Ishikawa (cell line): ENCODE data around the gene CTNND2.
A peak's percentile ranks its signal among the peaks of the same experiment; 100 is the strongest.

Source experiments
- CEBPB ChIP-seq: IDR thresholded peaks from 2 replicates; pipeline ENCODE4 v1.6.1; 2012
- CREB1 ChIP-seq: IDR thresholded peaks from 2 replicates; pipeline ENCODE4 v1.6.1; 2012; ENCODE audit warnings: low read depth
- EGR1 ChIP-seq: IDR thresholded peaks from 2 replicates; pipeline ENCODE4 v1.6.1; 2012
- EP300 ChIP-seq: IDR thresholded peaks from 2 replicates; pipeline ENCODE4 v1.6.1; 2012; ENCODE audit warnings: borderline replicate concordance
- FOXM1 ChIP-seq: IDR thresholded peaks from 2 replicates; pipeline ENCODE4 v1.6.1; 2012; ENCODE audit warnings: low read depth, borderline replicate concordance
- MAX ChIP-seq: IDR thresholded peaks from 2 replicates; pipeline ENCODE4 v1.6.1; 2012
- NFIC ChIP-seq: IDR thresholded peaks from 2 replicates; pipeline ENCODE4 v1.6.1; 2012
- RAD21 ChIP-seq: IDR thresholded peaks from 2 replicates; pipeline ENCODE4 v1.6.1; 2012; ENCODE audit warnings: low read depth
- REST ChIP-seq: IDR thresholded peaks from 2 replicates; pipeline ENCODE4 v1.6.1; 2012; ENCODE audit warnings: low read depth, mild to moderate bottlenecking
- TAF1 ChIP-seq: IDR thresholded peaks from 2 replicates; pipeline ENCODE4 v1.6.1; 2012; ENCODE audit warnings: low read depth, mild to moderate bottlenecking
- TCF12 ChIP-seq: IDR thresholded peaks from 2 replicates; pipeline ENCODE4 v1.6.1; 2012; ENCODE audit warnings: low read depth
- TEAD4 ChIP-seq: IDR thresholded peaks from 2 replicates; pipeline ENCODE4 v1.6.1; 2012
- USF1 ChIP-seq: IDR thresholded peaks from 2 replicates; pipeline ENCODE4 v1.6.1; 2012
- YY1 ChIP-seq: IDR thresholded peaks from 2 replicates; pipeline ENCODE4 v1.6.1; 2012; ENCODE audit warnings: low read depth
- ZBTB7A ChIP-seq: IDR thresholded peaks from 2 replicates; pipeline ENCODE4 v1.6.1; 2012; ENCODE audit warnings: low read depth

Gene CTNND2

GRCh38 chr5:11069041-11069440, 835.2 kb downstream of the CTNND2 start:
- TF ChIP-seq RAD21 (no peak), NFIC (no peak), EGR1 (no peak), REST (no peak), CREB1 (no peak), TEAD4 (no peak), TCF12 (no peak), YY1 (no peak), USF1 (no peak), FOXM1 (no peak), CEBPB (no peak), TAF1 (no peak), ZBTB7A (no peak), EP300 (no peak), MAX (no peak)

- TF ChIP-seq TEAD4, result no peak
- no peak for TF ChIP-seq RAD21
- TF ChIP-seq REST, result no peak
- TF ChIP-seq MAX, result no peak
- TF ChIP-seq FOXM1, result no peak
- no peak for TF ChIP-seq TAF1
- no peak for TF ChIP-seq CEBPB
- no peak for TF ChIP-seq CREB1
- TF ChIP-seq YY1, result no peak
- no peak for TF ChIP-seq EGR1
- TF ChIP-seq USF1, result no peak
- TF ChIP-seq NFIC, result no peak
Measured at GRCh38 chr5:11064763-11065450, 839.3 kb downstream of the CTNND2 start.

GRCh38 chr5:11062397-11062796, 841.8 kb downstream of the CTNND2 start:
- TF ChIP-seq RAD21, result peak; percentile 58
- TF ChIP-seq YY1, result no peak

- TF ChIP-seq CEBPB (no peak), USF1 (no peak), TAF1 (no peak), TEAD4 (no peak), REST (no peak), TCF12 (no peak), NFIC (no peak), EP300 (no peak)
Measured at GRCh38 chr5:11056560-11056959, 847.7 kb downstream of the CTNND2 start.
